Activated CD8-positive, alpha-beta memory T cell treated with anti-CD3 and anti-CD28 coated beads for 48 hours (primary cell): ENCODE results near the gene SYTL4.

Experiments used
- DNase-seq, 3 experiments: peaks; one replicate each; pipeline ENCODE4 v3.0.0-alpha.2; 2020; ENCODE audit warnings: low read depth in 2 of 3, low spot score in 2 of 3

Gene SYTL4

GRCh38 chrX:100648458-100649417, 83.2 kb downstream of the SYTL4 start:
- no peak for DNase-seq

GRCh38 chrX:100647739-100648138, 84.2 kb downstream of the SYTL4 start:
- DNase-seq, result no peak

GRCh38 chrX:100647095-100647494, 84.8 kb downstream of the SYTL4 start:
- DNase-seq, result no peak

- DNase-seq, result no peak
Measured at GRCh38 chrX:100645106-100645505, 86.8 kb downstream of the SYTL4 start.

GRCh38 chrX:100643956-100644860, 87.7 kb downstream of the SYTL4 start, which contains the start of gene SRPX2:
SRPX2 (plus strand) TSS chrX:100644199; CDS start chrX:100646323, 2,124 bp downstream.
- no peak for DNase-seq

GRCh38 chrX:100643212-100643611, 88.7 kb downstream of the SYTL4 start:
- DNase-seq, result no peak

GRCh38 chrX:100642290-100642689, 89.6 kb downstream of the SYTL4 start:
- DNase-seq, result no peak

- DNase-seq, result peak; percentile 9 to 33 (median 30)
Measured at GRCh38 chrX:100636321-100636991, 95.5 kb downstream of the SYTL4 start, which contains the start of gene TSPAN6. TSPAN6 (minus strand) TSS chrX:100636806; CDS start chrX:100636694, 112 bp downstream.

GRCh38 chrX:100635989-100636320, 96.0 kb downstream of the SYTL4 start:
- no peak for DNase-seq

GRCh38 chrX:100635040-100635439, 96.9 kb downstream of the SYTL4 start:
- DNase-seq, result no peak

- no peak for DNase-seq
Measured at GRCh38 chrX:100625985-100626491, 105.9 kb downstream of the SYTL4 start.
